HepG2 (cell line): Measurements from ENCODE around the gene CACNA2D3. TPM values are rescaled to one million over a fixed set of nuclear protein-coding genes. Genes with fewer than 3 reads are reported as not detected.

Experiments
- ATAC-seq: fragments of 200-7000 bp; cut with Tn5 transposase; 3 replicates; pipeline ENCODE4 v1.9.1; 2020; ENCODE audit warnings: mild to moderate bottlenecking, moderate library complexity
- BruUV-seq: library from RNA; stranded (reverse); fragments of 400-500 nt; replicated peaks from 2 replicates; lab custom pipeline; 2021; lab: Mats Ljungman, UMichigan
- CTCF ChIA-PET: fragments of 300-600 bp; formaldehyde crosslinking; extraction: SDS; loops from one replicate; lab custom pipeline; 2021; ENCODE audit warnings: low total read pairs, inconsistent platforms, low intra/inter-chr PET ratio; lab: Yijun Ruan, JAX
- POLR2A ChIA-PET: fragments of 350-600 bp; sonication (Branson Sonifier 250); formaldehyde crosslinking; loops from one replicate; lab custom pipeline; 2020; ENCODE audit warnings: antibody characterized with exemption, inconsistent platforms; lab: Yijun Ruan, JAX
- DNase-seq: peaks from one replicate; pipeline ENCODE4 v3.0.0-alpha.2; 2015; ENCODE audit warnings: low spot score
- FAIRE-seq: peaks from 3 replicates; lab custom pipeline; 2011; peaks lifted over from hg19 to GRCh38; lab: Jason Lieb, UNC
- H2AFZ ChIP-seq: one replicate; pipeline ENCODE4 v1.6.1; 2011; ENCODE audit warnings: low read length, inconsistent platforms
- H3K27ac ChIP-seq: fragments of 300-600 bp; 3 replicates; pipeline ENCODE4 v1.8.0; 2011; ENCODE audit warnings: mixed run types, mild to moderate bottlenecking, mixed read lengths, low read length, inconsistent platforms; ENCODE audit not compliant: insufficient read depth; ENCODE audit errors: extremely low read length
- H3K27me3 ChIP-seq, 2 experiments: fragments of 200-600 bp in 1 of 2; 2 replicates in 1 of 2; 3 replicates in 1 of 2; pipeline versions ENCODE4 v1.6.0 to v1.8.0; 2011; ENCODE audit warnings: low read length in 2 of 2, mild to moderate bottlenecking in 2 of 2, moderate library complexity in 2 of 2, inconsistent platforms in 1 of 2; ENCODE audit not compliant: insufficient read depth in 2 of 2, control insufficient read depth in 1 of 2
- H3K36me3 ChIP-seq, 2 experiments: fragments of 200-600 bp in 1 of 2; replicated peaks in 1 of 2; 2 replicates in 1 of 2; 3 replicates in 1 of 2; pipeline versions ENCODE4 v1.5.1 to v1.8.0; 2011; ENCODE audit warnings: low read length in 2 of 2, inconsistent platforms in 1 of 2; ENCODE audit not compliant: insufficient read depth in 2 of 2, control insufficient read depth in 1 of 2
- H3K4me1 ChIP-seq: 2 replicates; pipeline ENCODE4 v1.5.1; 2012; ENCODE audit warnings: low read length, inconsistent platforms; ENCODE audit not compliant: insufficient read depth
- H3K4me2 ChIP-seq: 2 replicates; pipeline ENCODE4 v1.6.0; 2011; ENCODE audit warnings: low read depth, low read length, inconsistent platforms
- H3K4me3 ChIP-seq, 3 experiments: fragments of 200-600 bp in 1 of 3; sonication (generic), shearing (Covaris generic) in 1 of 3; replicated peaks in 1 of 3; 2 replicates each; pipeline ENCODE4 v1.5.1; 2011 to 2016; ENCODE audit warnings: low read length in 3 of 3, inconsistent platforms in 2 of 3, low read depth in 2 of 3, mild to moderate bottlenecking in 2 of 3, control low read depth in 1 of 3, mixed read lengths in 1 of 3; ENCODE audit not compliant: insufficient read depth in 1 of 3
- H3K79me2 ChIP-seq: one replicate; pipeline ENCODE4 v1.6.1; 2011; ENCODE audit warnings: low read length, inconsistent platforms; ENCODE audit not compliant: insufficient read depth
- H3K9ac ChIP-seq: 2 replicates; pipeline ENCODE4 v1.6.0; 2011; ENCODE audit warnings: mild to moderate bottlenecking, low read depth, low read length, inconsistent platforms; ENCODE audit not compliant: insufficient read depth
- H3K9me3 ChIP-seq: 2 replicates; pipeline ENCODE4 v1.5.1; 2012; ENCODE audit warnings: mild to moderate bottlenecking, low read length
- H4K20me1 ChIP-seq: 2 replicates; pipeline ENCODE4 v1.6.0; 2011; ENCODE audit warnings: inconsistent platforms, mild to moderate bottlenecking, low read length, moderate library complexity; ENCODE audit not compliant: insufficient read depth
- MAFK ChIP-seq, 2 experiments: IDR thresholded peaks in 1 of 2; conservative IDR thresholded peaks in 1 of 2; 2 replicates each; pipeline ENCODE4 v1.6.1; 2011; ENCODE audit warnings: improper control_type of control experiment in 2 of 2, low read length in 2 of 2
- NPAS2 ChIP-seq: sonication (generic); formaldehyde crosslinking; IDR thresholded peaks from 2 replicates; pipeline ENCODE4 v1.8.0; 2022; ENCODE audit warnings: mild to moderate bottlenecking, missing genetic modification reagents, borderline replicate concordance
- NR0B2 ChIP-seq: sonication (generic); formaldehyde crosslinking; IDR thresholded peaks from 2 replicates; pipeline ENCODE4 v1.4.0; 2020; ENCODE audit warnings: mild to moderate bottlenecking, missing genetic modification reagents
- POLR2A ChIP-seq, 2 experiments: IDR thresholded peaks; 2 replicates each; pipeline ENCODE4 v1.6.1; 2011; ENCODE audit warnings: low read depth in 2 of 2, low read length in 2 of 2, mild to moderate bottlenecking in 1 of 2, moderate library complexity in 1 of 2; ENCODE audit not compliant: insufficient read depth in 1 of 2
- SCMH1 ChIP-seq: sonication (generic); formaldehyde crosslinking; IDR thresholded peaks from 2 replicates; pipeline ENCODE4 v1.9.0; 2021; ENCODE audit warnings: missing genetic modification reagents, mild to moderate bottlenecking, borderline replicate concordance
- TEAD3 ChIP-seq: optimal IDR thresholded peaks from 2 replicates; pipeline ENCODE3; 2016; ENCODE audit warnings: borderline replicate concordance
- ZNF101 ChIP-seq: sonication (generic); formaldehyde crosslinking; IDR thresholded peaks from 2 replicates; pipeline ENCODE4 v1.4.0; 2020; ENCODE audit warnings: mild to moderate bottlenecking, low read depth, missing genetic modification reagents, borderline replicate concordance
- ZNF546 ChIP-seq: sonication (generic); formaldehyde crosslinking; conservative IDR thresholded peaks from 2 replicates; pipeline ENCODE4 v1.8.1; 2023; ENCODE audit warnings: mild to moderate bottlenecking, missing genetic modification reagents
- WGBS: methylation state at CpG from one replicate; pipeline ENCODE4 v1.1.6; 2017; ENCODE audit warnings: low lambda C conversion rate; 5-methylcytosine and 5-hydroxymethylcytosine counted together
- in situ Hi-C: cut with HindIII; loops from 2 replicates; pipeline ENCODE4 v1.10.0; 2017; ENCODE audit warnings: low pct_unique_long_range_greater_than_20kb; ENCODE audit not compliant: extremely low pct_ligation_motif_present
- intact Hi-C: fragments of 100-400 bp; cut with micrococcal nuclease; formaldehyde crosslinking; loops from one replicate; pipeline ENCODE4 v1.10.0; 2022; ENCODE audit not compliant: unreplicated experiment
- polyA plus RNA-seq, 8 experiments: library from polyadenylated mRNA; depleted of rRNA in 3 of 8; stranded (reverse) in 7 of 8; unstranded in 1 of 8; fragments of >200 nt; fragmentation: Illumina TruSeq in 4 of 8; extraction: Trizol in 4 of 8; gene quantifications; 2 replicates each; pipeline versions ENCODE4 v1.2.1 to v1.2.3, GENCODE V29; 2011 to 2016; ENCODE audit warnings: low read depth in 4 of 8, missing spikeins in 1 of 8, mixed read lengths in 1 of 8; ENCODE audit not compliant: insufficient read depth in 1 of 8
- total RNA-seq, 5 experiments: library from RNA; depleted of rRNA; stranded (reverse); fragments of >200 nt; fragmentation: Illumina TruSeq; extraction: Trizol; gene quantifications; 2 replicates each; pipeline ENCODE4 v1.2.3, GENCODE V29; 2016; ENCODE audit warnings: low read depth in 1 of 5

CACNA2D3 gene
- total and polyA plus RNA-seq, 2 of the 13 experiments (the other 11 are each of a cell fraction or from before 2014, with no cell fraction given) = not detected

- H3K27ac ChIP-seq = no peak overlapping the region
- no TSS peak for BruUV-seq
- no peak overlapping the region for H2AFZ ChIP-seq
- DNase-seq (no peak), ATAC-seq (no peak), FAIRE-seq (no peak)
- H3K4me1 ChIP-seq = no peaks in the 10 kb centered on the region
- no peaks in the 10 kb centered on the region for H3K36me3 ChIP-seq
- ChIA-PET CTCF (no interaction called here), POLR2A (no interaction called here)
- no peaks in the 10 kb centered on the region for H4K20me1 ChIP-seq
- H3K79me2 ChIP-seq = no peaks in the 10 kb centered on the region
- in situ Hi-C loops (loop anchor here (10.0 to 25.0 kb wide), 4 partner anchors 317 to 1405 kb away; no protein-coding TSS in a partner anchor), intact Hi-C loops (loop anchor here (10.0 kb wide), 1 partner anchor 1397 kb away; no protein-coding TSS in a partner anchor)
- H3K27me3 ChIP-seq = 0 out of 5 replicates have a peak, but pooled peaks cover 0 to 1% of the 10 kb centered on the region in 2 experiments
- no peak overlapping the region for H3K4me2 ChIP-seq
- WGBS = 0% methylated on average over 2 of the region's 3 CpGs
- H3K4me3 ChIP-seq = no peak overlapping the region
- no peaks in the 10 kb centered on the region for H3K9me3 ChIP-seq
- TF ChIP-seq ZNF101 (CRISPR knock-in tag) = no peak
- TF ChIP-seq NR0B2 (CRISPR knock-in tag) = no peak
- no peak for TF ChIP-seq MAFK (conservative IDR thresholded peaks at IDR 0.05 in 1 of 2, IDR thresholded peaks at IDR 0.05 in 1 of 2; ENCODE audit: low read length in 2 of 2)
- TF ChIP-seq TEAD3 = no peak
- TF ChIP-seq POLR2A (IDR thresholded peaks at IDR 0.05; ENCODE audit: insufficient read depth in 1 of 2, low read depth in 2 of 2, low read length in 2 of 2) = no peak
- no peak for TF ChIP-seq SCMH1 (CRISPR knock-in tag)
- TF ChIP-seq NPAS2 (CRISPR knock-in tag) = no peak
- TF ChIP-seq ZNF546 (CRISPR knock-in tag) = no peak
- no peak overlapping the region for H3K9ac ChIP-seq
These were observed 735.0 kb downstream of the CACNA2D3 start for GRCh38 chr3:54857343-54857742.
